GM12891 (cell line): Measurements from ENCODE around the gene PACSIN2.
"Not testable (repeated sequence)": the region's sequence is repeated elsewhere in the genome, so short reads cannot be mapped to it uniquely, and the experiment has no call there.

ENCODE experiments used
- PAX5 ChIP-seq: IDR thresholded peaks from 2 replicates; pipeline ENCODE4 v1.6.1; 2011; ENCODE audit warnings: low read length, moderate library complexity, mild to moderate bottlenecking; ENCODE audit not compliant: insufficient read depth, severe bottlenecking
- POLR2A ChIP-seq: IDR thresholded peaks from 2 replicates; pipeline ENCODE4 v1.6.1; 2011; ENCODE audit warnings: low read depth, low read length, control low read depth
- POLR2AphosphoS5 ChIP-seq: IDR thresholded peaks from 2 replicates; pipeline ENCODE4 v1.6.1; 2011; ENCODE audit warnings: low read depth, low read length, control low read depth
- TAF1 ChIP-seq: IDR thresholded peaks from 2 replicates; pipeline ENCODE4 v1.6.1; 2011; ENCODE audit warnings: low read depth, low read length, control low read depth

DNA sequence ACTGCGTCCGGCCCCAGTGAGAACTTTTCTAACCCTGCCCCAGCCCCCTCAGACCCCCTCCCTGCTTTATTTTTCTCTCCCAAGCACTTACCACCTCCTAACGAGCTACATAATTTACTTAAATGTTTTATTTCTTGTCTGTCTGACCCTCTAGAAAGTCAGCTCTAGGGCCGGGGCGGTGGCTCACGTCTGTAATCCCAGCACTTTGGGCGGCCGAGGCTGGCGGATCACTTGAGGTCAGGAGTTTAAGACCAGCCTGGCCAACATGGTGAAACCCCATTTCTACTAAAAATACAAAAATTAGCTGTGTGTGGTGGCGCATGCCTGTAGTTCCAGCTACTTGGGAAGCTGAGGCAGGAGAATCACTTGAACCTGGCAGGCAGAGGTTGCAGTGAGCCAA, 89.9 kb downstream of the PACSIN2 start:
- not testable (repeated sequence) for TF ChIP-seq POLR2A, PAX5, POLR2AphosphoS5, TAF1
